Endothelial cell of umbilical vein (primary cell): ENCODE results near the gene WARS2. TPM values are rescaled to one million over a fixed set of nuclear protein-coding genes. Genes with fewer than 3 reads are reported as not detected.

Experiments used
- BruUV-seq: library from RNA; stranded (reverse); fragments of 400-500 nt; replicated peaks from 2 replicates; lab custom pipeline; 2021; lab: Mats Ljungman, UMichigan
- CTCF ChIA-PET: fragments of 300-600, 350-600 bp; sonication (Branson Sonifier 250); formaldehyde crosslinking; loops from one replicate; lab custom pipeline; 2021; ENCODE audit warnings: antibody characterized with exemption, inconsistent platforms; lab: Charles Lee
- POLR2A ChIA-PET: fragments of 300-600, 350-600 bp; sonication (Branson Sonifier 250); formaldehyde crosslinking; loops from one replicate; lab custom pipeline; 2021; ENCODE audit warnings: antibody characterized with exemption, inconsistent platforms; lab: Charles Lee
- DNase-seq: peaks from one replicate; pipeline ENCODE4 v3.0.0-alpha.2; 2011; ENCODE audit warnings: low read depth, low spot score
- FAIRE-seq: peaks from 2 replicates; lab custom pipeline; 2011; peaks lifted over from hg19 to GRCh38; lab: Jason Lieb, UNC
- H2AFZ ChIP-seq: 2 replicates; pipeline ENCODE4 v1.6.0; 2012; ENCODE audit warnings: low read depth, low read length, control low read depth, inconsistent platforms
- H3K27ac ChIP-seq: 2 replicates; pipeline ENCODE4 v1.5.1; 2011; ENCODE audit warnings: low read depth, mild to moderate bottlenecking, control low read depth, low read length, moderate library complexity; ENCODE audit not compliant: insufficient read depth
- H3K27me3 ChIP-seq, 2 experiments: 2 replicates each; pipeline versions ENCODE4 v1.6.0 to v1.6.1; 2011; ENCODE audit warnings: low read length in 2 of 2, mixed read lengths in 1 of 2; ENCODE audit not compliant: control insufficient read depth in 2 of 2, insufficient read depth in 2 of 2
- H3K36me3 ChIP-seq, 2 experiments: 2 replicates in 1 of 2; 3 replicates in 1 of 2; pipeline ENCODE4 v1.5.1; 2011; ENCODE audit warnings: low read length in 2 of 2, mild to moderate bottlenecking in 1 of 2, moderate library complexity in 1 of 2; ENCODE audit not compliant: control insufficient read depth in 2 of 2, insufficient read depth in 2 of 2; ENCODE audit errors: extremely low read depth in 1 of 2
- H3K4me1 ChIP-seq: 3 replicates; pipeline ENCODE4 v1.5.1; 2011; ENCODE audit warnings: mild to moderate bottlenecking, low read length; ENCODE audit not compliant: control insufficient read depth, insufficient read depth; ENCODE audit errors: extremely low read depth
- H3K4me2 ChIP-seq: 2 replicates; pipeline ENCODE4 v1.6.1; 2011; ENCODE audit warnings: low read length, control low read depth, mixed read lengths; ENCODE audit not compliant: insufficient read depth
- H3K4me3 ChIP-seq, 3 experiments: fragments of 200-600 bp in 1 of 3; sonication (generic), shearing (Covaris generic) in 1 of 3; replicated peaks in 1 of 3; 2 replicates each; pipeline ENCODE4 v1.5.1; 2011 to 2016; ENCODE audit warnings: control low read depth in 3 of 3, low read length in 3 of 3, mild to moderate bottlenecking in 2 of 3, inconsistent platforms in 1 of 3, low read depth in 1 of 3, moderate library complexity in 1 of 3; ENCODE audit not compliant: insufficient read depth in 1 of 3
- H3K79me2 ChIP-seq: 2 replicates; pipeline ENCODE4 v1.6.0; 2012; ENCODE audit warnings: low read length, inconsistent platforms; ENCODE audit not compliant: control insufficient read depth, insufficient read depth
- H3K9ac ChIP-seq: replicated peaks from 2 replicates; pipeline ENCODE3; 2011; ENCODE audit warnings: low read length, control low read depth; ENCODE audit not compliant: insufficient read depth; ENCODE audit errors: extremely low read depth
- H3K9me1 ChIP-seq: replicated peaks from 3 replicates; pipeline ENCODE4 v1.6.0; 2011; ENCODE audit warnings: mild to moderate bottlenecking, low read length; ENCODE audit not compliant: control insufficient read depth, insufficient read depth; ENCODE audit errors: extremely low read depth
- H3K9me3 ChIP-seq: replicated peaks from 2 replicates; pipeline ENCODE4 v1.5.1; 2012; ENCODE audit warnings: low read length, inconsistent platforms; ENCODE audit not compliant: control insufficient read depth, insufficient read depth
- H4K20me1 ChIP-seq: replicated peaks from 2 replicates; pipeline ENCODE3; 2011; ENCODE audit warnings: mild to moderate bottlenecking, low read length; ENCODE audit not compliant: control insufficient read depth, insufficient read depth; ENCODE audit errors: extremely low read depth
- CTCF ChIP-seq, 2 donors: IDR thresholded peaks; 1 replicate in 1 of 2; 2 replicates in 1 of 2; pipeline ENCODE4 v1.5.1; 2011; ENCODE audit warnings: low read length in 2 of 2, mild to moderate bottlenecking in 2 of 2, moderate library complexity in 2 of 2, control low read depth in 1 of 2, inconsistent platforms in 1 of 2, low read depth in 1 of 2; ENCODE audit not compliant: insufficient read depth in 1 of 2; ENCODE audit errors: extremely low read depth in 1 of 2
- EZH2 ChIP-seq: IDR thresholded peaks from 2 replicates; pipeline ENCODE4 v1.6.1; 2012; ENCODE audit warnings: borderline replicate concordance, low read depth, mild to moderate bottlenecking, moderate library complexity, low read length, inconsistent platforms; ENCODE audit not compliant: severe bottlenecking
- FOS ChIP-seq: IDR thresholded peaks from 2 replicates; pipeline ENCODE4 v1.6.1; 2011; ENCODE audit warnings: mild to moderate bottlenecking, low read length, moderate library complexity, borderline replicate concordance; ENCODE audit not compliant: insufficient read depth
- GATA2 ChIP-seq: IDR thresholded peaks from 2 replicates; pipeline ENCODE4 v1.7.0; 2011; ENCODE audit warnings: low read depth, mild to moderate bottlenecking, moderate library complexity, mixed read lengths, low read length; ENCODE audit not compliant: insufficient read length, insufficient read depth
- POLR2AphosphoS5 ChIP-seq: IDR thresholded peaks from 2 replicates; pipeline ENCODE4 v1.6.1; 2012; ENCODE audit warnings: low read depth, mild to moderate bottlenecking, control low read depth, low read length, moderate library complexity; ENCODE audit not compliant: insufficient read depth
- dilution Hi-C: fragments of 300-500 bp; cut with MboI; formaldehyde crosslinking; loops from one replicate; pipeline ENCODE4 v1.15.0; 2019; ENCODE audit warnings: low sequenced_read_pairs; ENCODE audit not compliant: extremely low pct_ligation_motif_present
- intact Hi-C: fragments of 100-400 bp; cut with micrococcal nuclease; formaldehyde crosslinking; loops from one replicate; pipeline ENCODE4 v1.10.0; 2022
- polyA plus RNA-seq, 4 experiments: library from polyadenylated mRNA; depleted of rRNA in 3 of 4; stranded (reverse) in 3 of 4; unstranded in 1 of 4; fragments of >200 nt; gene quantifications; 2 replicates each; pipeline versions ENCODE4 v1.2.1 to v1.2.3, GENCODE V29; 2011 to 2012; ENCODE audit warnings: missing spikeins in 1 of 4
- total RNA-seq: library from RNA; stranded (reverse); gene quantifications from 2 replicates; pipeline ENCODE4 v1.2.3, GENCODE V29; 2021
- TF ChIP-seq, protein P1 (sequence below): IDR thresholded peaks from 2 replicates; pipeline ENCODE4 v1.6.1; 2011; ENCODE audit not compliant: insufficient read depth, insufficient read length

The WARS2 gene
- total and polyA plus RNA-seq, 2 donors (not counting 3 experiments of a cell fraction or from before 2014, with no cell fraction given) = 5.9 to 11.8 TPM

GRCh38 chr1:119147661-119148090, 7.2 kb upstream of the WARS2 start:
- H3K27ac ChIP-seq = no peak overlapping the region
- H3K9ac ChIP-seq = no peak overlapping the region
- no peak overlapping the region for H3K4me2 ChIP-seq
- BruUV-seq = no TSS peak
- intact Hi-C loops (no loop called here), dilution Hi-C loops (no loop called here)
- no peaks in the 10 kb centered on the region for H4K20me1 ChIP-seq
- no peaks in the 10 kb centered on the region for H3K36me3 ChIP-seq
- DNase-seq = no peak
- CTCF ChIA-PET = no interaction called here
- H2AFZ ChIP-seq = no peak overlapping the region
- no peak for TF ChIP-seq GATA2
- TF ChIP-seq EZH2 = no peak
- TF ChIP-seq CTCF (IDR thresholded peaks at IDR 0.05; ENCODE audit: extremely low read depth in 1 of 2, insufficient read depth in 1 of 2, low read depth in 1 of 2, low read length in 2 of 2) = no peak
- TF ChIP-seq FOS = no peak
- TF ChIP-seq, protein P1, sequence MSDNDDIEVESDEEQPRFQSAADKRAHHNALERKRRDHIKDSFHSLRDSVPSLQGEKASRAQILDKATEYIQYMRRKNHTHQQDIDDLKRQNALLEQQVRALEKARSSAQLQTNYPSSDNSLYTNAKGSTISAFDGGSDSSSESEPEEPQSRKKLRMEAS = no peak
- TF ChIP-seq POLR2AphosphoS5 = no peak
- no peaks in the 10 kb centered on the region for H3K79me2 ChIP-seq
- H3K4me1 ChIP-seq = no peaks in the 10 kb centered on the region
- H3K4me3 ChIP-seq = no peak overlapping the region
- no peaks in the 10 kb centered on the region for H3K27me3 ChIP-seq
- no peak for FAIRE-seq
- POLR2A ChIA-PET = no interaction called here
- H3K9me1 ChIP-seq = no peaks in the 10 kb centered on the region
- H3K9me3 ChIP-seq = no peaks in the 10 kb centered on the region
